SK-N-SH (cell line): ENCODE results near the gene MGLL. TPM values are rescaled to one million over a fixed set of nuclear protein-coding genes. Genes with fewer than 3 reads are reported as not detected.

Source experiments
- CTCF ChIA-PET: fragments of 300-600, 350-600 bp; formaldehyde crosslinking; extraction: SDS; loops from one replicate; lab custom pipeline; 2021; lab: Yijun Ruan, JAX
- POLR2A ChIA-PET: fragments of 350-600 bp; sonication (Branson Sonifier 250); formaldehyde crosslinking; extraction: SDS; loops from one replicate; lab custom pipeline; 2020; ENCODE audit warnings: antibody characterized with exemption, inconsistent platforms; lab: Yijun Ruan, JAX
- DNase-seq: peaks from one replicate; pipeline ENCODE4 v3.0.0; 2012
- H2AFZ ChIP-seq: fragments of 200-600 bp; sonication (generic); 2 replicates; pipeline ENCODE4 v1.8.1; 2016; ENCODE audit warnings: antibody characterized with exemption, mild to moderate bottlenecking, low read depth
- H3F3A ChIP-seq: fragments of 200-600 bp; sonication (generic); replicated peaks from 2 replicates; pipeline ENCODE3; 2016; ENCODE audit warnings: antibody characterized with exemption, mild to moderate bottlenecking; ENCODE audit not compliant: insufficient read depth
- H3K27ac ChIP-seq, 2 experiments: fragments of 200-500 bp in 1 of 2; fragments of 200-600 bp in 1 of 2; sonication (Bioruptor generic) in 1 of 2; sonication (generic), shearing (Covaris generic) in 1 of 2; 2 replicates each; pipeline versions ENCODE4 v1.5.1 to v1.6.1; 2014 to 2016; ENCODE audit warnings: low read depth in 2 of 2, inconsistent platforms in 1 of 2, low read length in 1 of 2, mild to moderate bottlenecking in 1 of 2, mixed read lengths in 1 of 2
- H3K27me3 ChIP-seq: fragments of 200-600 bp; sonication (generic), shearing (Covaris generic); 2 replicates; pipeline ENCODE4 v1.6.1; 2016; ENCODE audit warnings: mixed run types; ENCODE audit not compliant: insufficient read depth
- H3K36me3 ChIP-seq, 2 experiments: fragments of 200-500 bp in 1 of 2; fragments of 200-600 bp in 1 of 2; sonication (Bioruptor generic) in 1 of 2; sonication (generic) in 1 of 2; replicated peaks in 1 of 2; 2 replicates each; pipeline versions ENCODE3 to v1.5.1; 2014 to 2016; ENCODE audit warnings: low read length in 1 of 2, mild to moderate bottlenecking in 1 of 2; ENCODE audit not compliant: insufficient read depth in 2 of 2, control insufficient read depth in 1 of 2
- H3K4me1 ChIP-seq, 2 experiments: fragments of 200-500 bp in 1 of 2; fragments of 200-600 bp in 1 of 2; sonication (Bioruptor generic) in 1 of 2; sonication (generic), shearing (Covaris generic) in 1 of 2; 2 replicates each; pipeline versions ENCODE4 v1.5.1 to v1.6.1; 2014 to 2016; ENCODE audit warnings: low read depth in 1 of 2, low read length in 1 of 2, mixed run types in 1 of 2; ENCODE audit not compliant: insufficient read depth in 2 of 2, control insufficient read depth in 1 of 2
- H3K4me2 ChIP-seq: fragments of 200-600 bp; sonication (generic), shearing (Covaris generic); 2 replicates; pipeline ENCODE4 v1.6.1; 2017; ENCODE audit warnings: mixed run types
- H3K4me3 ChIP-seq, 2 experiments: fragments of 200-500 bp in 1 of 2; fragments of 200-600 bp in 1 of 2; sonication (Bioruptor generic) in 1 of 2; sonication (generic), shearing (Covaris generic) in 1 of 2; 2 replicates each; pipeline versions ENCODE4 v1.5.1 to v1.8.1; 2014 to 2016; ENCODE audit warnings: low read depth in 2 of 2, inconsistent platforms in 1 of 2, low read length in 1 of 2, mild to moderate bottlenecking in 1 of 2, mixed read lengths in 1 of 2, moderate library complexity in 1 of 2
- H3K79me2 ChIP-seq: fragments of 200-600 bp; sonication (generic); 2 replicates; pipeline ENCODE4 v1.8.1; 2017; ENCODE audit warnings: mild to moderate bottlenecking; ENCODE audit not compliant: insufficient read depth
- H3K9ac ChIP-seq: fragments of 200-600 bp; sonication (generic); 2 replicates; pipeline ENCODE4 v1.6.1; 2017; ENCODE audit warnings: mixed run types
- H3K9me2 ChIP-seq: fragments of 200-600 bp; sonication (generic); 2 replicates; pipeline ENCODE4 v1.6.1; 2017; ENCODE audit warnings: mixed run types
- H3K9me3 ChIP-seq: fragments of 200-600 bp; sonication (generic); 2 replicates; pipeline ENCODE4 v1.6.1; 2017; ENCODE audit warnings: mixed run types, mild to moderate bottlenecking, moderate library complexity
- H4K20me1 ChIP-seq: fragments of 200-600 bp; sonication (generic); 2 replicates; pipeline ENCODE4 v1.6.1; 2017; ENCODE audit warnings: mild to moderate bottlenecking, mixed run types; ENCODE audit not compliant: insufficient read depth
- CHD2 ChIP-seq: fragments of 150-350 bp; IDR thresholded peaks from 2 replicates; pipeline ENCODE4 v1.6.1; 2018; ENCODE audit warnings: low read length; ENCODE audit not compliant: partially characterized antibody
- ELF1 ChIP-seq: IDR thresholded peaks from 2 replicates; pipeline ENCODE4 v1.4.0; 2012
- EP300 ChIP-seq, 2 experiments: IDR thresholded peaks; 2 replicates each; pipeline versions ENCODE4 v1.4.0 to v1.6.1; 2012; ENCODE audit warnings: borderline replicate concordance in 1 of 2, low read depth in 1 of 2, low read length in 1 of 2
- EZH2phosphoT487 ChIP-seq: fragments of 200-600 bp; sonication (generic); IDR thresholded peaks from 2 replicates; pipeline ENCODE4 v1.6.1; 2017; ENCODE audit warnings: low read depth, mixed run types, mild to moderate bottlenecking, antibody characterized with exemption, moderate library complexity, borderline replicate concordance
- FOXJ3 ChIP-seq: sonication (generic); formaldehyde crosslinking; IDR thresholded peaks from 2 replicates; pipeline ENCODE4 v1.5.1; 2020; ENCODE audit warnings: mild to moderate bottlenecking, missing genetic modification reagents
- FOXM1 ChIP-seq: IDR thresholded peaks from 2 replicates; pipeline ENCODE4 v1.4.0; 2012; ENCODE audit warnings: low read depth, mild to moderate bottlenecking
- GABPA ChIP-seq: IDR thresholded peaks from 2 replicates; pipeline ENCODE4 v1.4.0; 2012; ENCODE audit warnings: low read depth, mild to moderate bottlenecking
- GATA2 ChIP-seq: sonication (generic); formaldehyde crosslinking; IDR thresholded peaks from 2 replicates; pipeline ENCODE4 v1.5.0; 2020; ENCODE audit warnings: mild to moderate bottlenecking, missing genetic modification reagents
- IRF3 ChIP-seq: fragments of 150-350 bp; IDR thresholded peaks from 2 replicates; pipeline ENCODE4 v1.6.1; 2016; ENCODE audit warnings: mild to moderate bottlenecking, low read depth, low read length
- JUND ChIP-seq: IDR thresholded peaks from 2 replicates; pipeline ENCODE4 v1.4.0; 2012
- MEF2A ChIP-seq: IDR thresholded peaks from 2 replicates; pipeline ENCODE4 v1.4.0; 2012; ENCODE audit warnings: low read depth, borderline replicate concordance
- MXI1 ChIP-seq: IDR thresholded peaks from 2 replicates; pipeline ENCODE4 v1.6.1; 2012; ENCODE audit warnings: mild to moderate bottlenecking, low read depth, low read length, improper control_type of control experiment
- NFIC ChIP-seq: IDR thresholded peaks from 2 replicates; pipeline ENCODE4 v1.4.0; 2012; ENCODE audit warnings: borderline replicate concordance
- POLR2AphosphoS5 ChIP-seq: IDR thresholded peaks from 2 replicates; pipeline ENCODE4 v1.6.1; 2012; ENCODE audit warnings: low read depth, low read length
- SIN3A ChIP-seq: IDR thresholded peaks from 2 replicates; pipeline ENCODE4 v1.6.1; 2012; ENCODE audit warnings: low read depth, mild to moderate bottlenecking, low read length, moderate library complexity, borderline replicate concordance
- SMC3 ChIP-seq: IDR thresholded peaks from 2 replicates; pipeline ENCODE4 v1.6.1; 2012; ENCODE audit warnings: low read depth, low read length, improper control_type of control experiment
- USF1 ChIP-seq: IDR thresholded peaks from 2 replicates; pipeline ENCODE4 v1.4.0; 2012; ENCODE audit warnings: low read depth, borderline replicate concordance
- YY1 ChIP-seq: IDR thresholded peaks from 2 replicates; pipeline ENCODE4 v1.4.0; 2012; ENCODE audit warnings: low read depth, mild to moderate bottlenecking
- WGBS: methylation state at CpG from one replicate; pipeline ENCODE4 v1.1.6; 2017; ENCODE audit warnings: low lambda C conversion rate; 5-methylcytosine and 5-hydroxymethylcytosine counted together
- polyA plus RNA-seq, 3 experiments: library from polyadenylated mRNA; depleted of rRNA; stranded (reverse); fragments of >200 nt; gene quantifications; 2 replicates each; pipeline ENCODE4 v1.2.3, GENCODE V29; 2012
- TF ChIP-seq, protein P1 (sequence below): fragments of 150-350 bp; IDR thresholded peaks from 2 replicates; pipeline ENCODE4 v1.6.1; 2017; ENCODE audit warnings: antibody characterized with exemption, low read length, low read depth, borderline replicate concordance
- TF ChIP-seq, protein P2 (sequence below): IDR thresholded peaks from 2 replicates; pipeline ENCODE4; 2012

MGLL gene
- polyA plus RNA-seq, 1 of the 3 experiments (the other 2 are of a cell fraction): 2.2 TPM

DNA sequence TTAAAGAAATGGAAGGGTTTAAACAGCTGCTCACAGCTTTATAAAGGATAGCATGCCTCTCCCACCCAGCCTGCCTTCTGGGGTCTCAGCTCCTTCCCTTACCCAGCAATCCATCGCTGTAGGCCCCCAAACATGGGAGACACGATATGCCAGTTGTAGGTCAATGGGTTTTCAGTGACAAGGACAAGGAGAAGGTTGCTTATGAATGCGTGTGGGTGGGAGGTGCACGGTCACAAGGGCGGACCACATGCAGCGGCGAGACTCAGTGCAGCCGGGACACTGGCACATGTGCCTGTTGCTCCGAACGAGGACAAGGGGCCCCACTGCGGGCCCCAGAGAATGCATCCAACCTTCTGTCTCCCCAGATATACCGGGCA is 67.0 kb downstream of the MGLL start (continued):
- TF ChIP-seq, protein P1, sequence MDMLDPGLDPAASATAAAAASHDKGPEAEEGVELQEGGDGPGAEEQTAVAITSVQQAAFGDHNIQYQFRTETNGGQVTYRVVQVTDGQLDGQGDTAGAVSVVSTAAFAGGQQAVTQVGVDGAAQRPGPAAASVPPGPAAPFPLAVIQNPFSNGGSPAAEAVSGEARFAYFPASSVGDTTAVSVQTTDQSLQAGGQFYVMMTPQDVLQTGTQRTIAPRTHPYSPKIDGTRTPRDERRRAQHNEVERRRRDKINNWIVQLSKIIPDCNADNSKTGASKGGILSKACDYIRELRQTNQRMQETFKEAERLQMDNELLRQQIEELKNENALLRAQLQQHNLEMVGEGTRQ: no peak
- no peak for TF ChIP-seq CHD2
- TF ChIP-seq JUND: no peak

GRCh38 chr3:127754411-127755304 is 67.7 kb downstream of the MGLL start:
- no peak overlapping the region for H3K4me2 ChIP-seq
- POLR2A ChIA-PET: no interaction called here
- TF ChIP-seq NFIC (no peak), ELF1 (no peak), MEF2A (no peak), IRF3 (no peak), SMC3 (no peak), JUND (no peak), MXI1 (no peak), GABPA (no peak)
- no peaks in the 10 kb centered on the region for H3K9me2 ChIP-seq
- H3K9me3 ChIP-seq: no peaks in the 10 kb centered on the region
- 88% methylated on average over 29 of the region's 34 CpGs for WGBS
- H3K36me3 ChIP-seq: no peaks in the 10 kb centered on the region
- H2AFZ ChIP-seq: no peak overlapping the region
- peaks cover 7% of the 10 kb centered on the region for H3F3A ChIP-seq
- H3K4me3 ChIP-seq: no peak overlapping the region
- no peaks in the 10 kb centered on the region for H3K27me3 ChIP-seq
- no peak overlapping the region for H3K9ac ChIP-seq
- H3K4me1 ChIP-seq: peaks cover 12 to 23% of the 10 kb centered on the region in 2 experiments; a peak in 2 of 4 replicates
- no peaks in the 10 kb centered on the region for H3K79me2 ChIP-seq
- no peak overlapping the region for H3K27ac ChIP-seq
- CTCF ChIA-PET: interaction anchor here (0.6 to 1.4 kb wide), 2 partner anchors 23 to 55 kb away, joined by 3 read pairs; no protein-coding TSS in a partner anchor
- DNase-seq: no peak
- H4K20me1 ChIP-seq: no peaks in the 10 kb centered on the region

GRCh38 chr3:127753898-127754410 is 68.4 kb downstream of the MGLL start:
- ChIA-PET CTCF (interaction anchor here (0.8 to 1.4 kb wide), 2 partner anchors 55 to 206 kb away, joined by 3 read pairs; no protein-coding TSS in a partner anchor), POLR2A (no interaction called here)
- Histone ChIP-seq H3F3A (peaks cover 7% of the 10 kb centered on the region), H3K9me2 (no peaks in the 10 kb centered on the region), H3K4me3 (no peak overlapping the region), H2AFZ (no peak overlapping the region), H3K4me1 (peaks cover 19 to 27% of the 10 kb centered on the region in 2 experiments; a peak in 2 of 4 replicates), H3K4me2 (no peak overlapping the region), H3K36me3 (no peaks in the 10 kb centered on the region), H3K9ac (no peak overlapping the region), H3K9me3 (no peaks in the 10 kb centered on the region), H4K20me1 (no peaks in the 10 kb centered on the region), H3K79me2 (no peaks in the 10 kb centered on the region), H3K27me3 (no peaks in the 10 kb centered on the region), H3K27ac (no peak overlapping the region)
- DNase-seq: no peak
- WGBS: 87% methylated on average over 4 of the region's 8 CpGs
- TF ChIP-seq POLR2AphosphoS5 (no peak), FOXJ3 (no peak), SIN3A (no peak), USF1 (no peak), EZH2phosphoT487 (no peak), MEF2A (no peak), SMC3 (no peak), ELF1 (no peak), EP300 (IDR thresholded peaks at IDR 0.05; ENCODE audit: borderline replicate concordance in 1 of 2, low read depth in 1 of 2, low read length in 1 of 2) (no peak), FOXM1 (no peak), GATA2 (CRISPR knock-in tag) (no peak), YY1 (no peak)
- TF ChIP-seq, protein P2, sequence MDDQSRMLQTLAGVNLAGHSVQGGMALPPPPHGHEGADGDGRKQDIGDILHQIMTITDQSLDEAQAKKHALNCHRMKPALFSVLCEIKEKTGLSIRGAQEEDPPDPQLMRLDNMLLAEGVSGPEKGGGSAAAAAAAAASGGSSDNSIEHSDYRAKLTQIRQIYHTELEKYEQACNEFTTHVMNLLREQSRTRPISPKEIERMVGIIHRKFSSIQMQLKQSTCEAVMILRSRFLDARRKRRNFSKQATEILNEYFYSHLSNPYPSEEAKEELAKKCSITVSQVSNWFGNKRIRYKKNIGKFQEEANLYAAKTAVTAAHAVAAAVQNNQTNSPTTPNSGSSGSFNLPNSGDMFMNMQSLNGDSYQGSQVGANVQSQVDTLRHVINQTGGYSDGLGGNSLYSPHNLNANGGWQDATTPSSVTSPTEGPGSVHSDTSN: no peak
